HepG2 (cell line): Measurements from ENCODE around the gene THUMPD2. TPM values are rescaled to one million over a fixed set of nuclear protein-coding genes. Genes with fewer than 3 reads are reported as not detected.

Experiments used
- ATAC-seq: fragments of 200-7000 bp; cut with Tn5 transposase; 3 replicates; pipeline ENCODE4 v1.9.1; 2020; ENCODE audit warnings: mild to moderate bottlenecking, moderate library complexity
- BruUV-seq: library from RNA; stranded (reverse); fragments of 400-500 nt; replicated peaks from 2 replicates; lab custom pipeline; 2021; lab: Mats Ljungman, UMichigan
- CTCF ChIA-PET: fragments of 300-600 bp; formaldehyde crosslinking; extraction: SDS; loops from one replicate; lab custom pipeline; 2021; ENCODE audit warnings: low total read pairs, inconsistent platforms, low intra/inter-chr PET ratio; lab: Yijun Ruan, JAX
- POLR2A ChIA-PET: fragments of 350-600 bp; sonication (Branson Sonifier 250); formaldehyde crosslinking; loops from one replicate; lab custom pipeline; 2020; ENCODE audit warnings: antibody characterized with exemption, inconsistent platforms; lab: Yijun Ruan, JAX
- DNase-seq: peaks from one replicate; pipeline ENCODE4 v3.0.0-alpha.2; 2015; ENCODE audit warnings: low spot score
- FAIRE-seq: peaks from 3 replicates; lab custom pipeline; 2011; peaks lifted over from hg19 to GRCh38; lab: Jason Lieb, UNC
- H2AFZ ChIP-seq: one replicate; pipeline ENCODE4 v1.6.1; 2011; ENCODE audit warnings: low read length, inconsistent platforms
- H3K27ac ChIP-seq: fragments of 300-600 bp; 3 replicates; pipeline ENCODE4 v1.8.0; 2011; ENCODE audit warnings: mixed run types, mild to moderate bottlenecking, mixed read lengths, low read length, inconsistent platforms; ENCODE audit not compliant: insufficient read depth; ENCODE audit errors: extremely low read length
- H3K27me3 ChIP-seq, 2 experiments: fragments of 200-600 bp in 1 of 2; 2 replicates in 1 of 2; 3 replicates in 1 of 2; pipeline versions ENCODE4 v1.6.0 to v1.8.0; 2011; ENCODE audit warnings: low read length in 2 of 2, mild to moderate bottlenecking in 2 of 2, moderate library complexity in 2 of 2, inconsistent platforms in 1 of 2; ENCODE audit not compliant: insufficient read depth in 2 of 2, control insufficient read depth in 1 of 2
- H3K36me3 ChIP-seq, 2 experiments: fragments of 200-600 bp in 1 of 2; replicated peaks in 1 of 2; 2 replicates in 1 of 2; 3 replicates in 1 of 2; pipeline versions ENCODE4 v1.5.1 to v1.8.0; 2011; ENCODE audit warnings: low read length in 2 of 2, inconsistent platforms in 1 of 2; ENCODE audit not compliant: insufficient read depth in 2 of 2, control insufficient read depth in 1 of 2
- H3K4me1 ChIP-seq: 2 replicates; pipeline ENCODE4 v1.5.1; 2012; ENCODE audit warnings: low read length, inconsistent platforms; ENCODE audit not compliant: insufficient read depth
- H3K4me2 ChIP-seq: 2 replicates; pipeline ENCODE4 v1.6.0; 2011; ENCODE audit warnings: low read depth, low read length, inconsistent platforms
- H3K4me3 ChIP-seq, 3 experiments: fragments of 200-600 bp in 1 of 3; sonication (generic), shearing (Covaris generic) in 1 of 3; replicated peaks in 1 of 3; 2 replicates each; pipeline ENCODE4 v1.5.1; 2011 to 2016; ENCODE audit warnings: low read length in 3 of 3, inconsistent platforms in 2 of 3, low read depth in 2 of 3, mild to moderate bottlenecking in 2 of 3, control low read depth in 1 of 3, mixed read lengths in 1 of 3; ENCODE audit not compliant: insufficient read depth in 1 of 3
- H3K79me2 ChIP-seq: one replicate; pipeline ENCODE4 v1.6.1; 2011; ENCODE audit warnings: low read length, inconsistent platforms; ENCODE audit not compliant: insufficient read depth
- H3K9ac ChIP-seq: 2 replicates; pipeline ENCODE4 v1.6.0; 2011; ENCODE audit warnings: mild to moderate bottlenecking, low read depth, low read length, inconsistent platforms; ENCODE audit not compliant: insufficient read depth
- H3K9me3 ChIP-seq: 2 replicates; pipeline ENCODE4 v1.5.1; 2012; ENCODE audit warnings: mild to moderate bottlenecking, low read length
- H4K20me1 ChIP-seq: 2 replicates; pipeline ENCODE4 v1.6.0; 2011; ENCODE audit warnings: inconsistent platforms, mild to moderate bottlenecking, low read length, moderate library complexity; ENCODE audit not compliant: insufficient read depth
- ARID5B ChIP-seq: IDR thresholded peaks from 2 replicates; pipeline ENCODE4 v1.4.0; 2020; ENCODE audit warnings: mild to moderate bottlenecking, missing genetic modification reagents
- CENPT ChIP-seq: sonication (generic); formaldehyde crosslinking; IDR thresholded peaks from 2 replicates; pipeline ENCODE4 v1.8.0; 2022; ENCODE audit warnings: low read depth, mild to moderate bottlenecking, moderate library complexity, missing genetic modification reagents
- CSRNP2 ChIP-seq: sonication (generic); formaldehyde crosslinking; conservative IDR thresholded peaks from 2 replicates; pipeline ENCODE4 v1.8.0; 2022; ENCODE audit warnings: low read depth, missing genetic modification reagents
- DPF2 ChIP-seq: sonication (generic); formaldehyde crosslinking; IDR thresholded peaks from 2 replicates; pipeline ENCODE4 v1.4.0; 2020; ENCODE audit warnings: mild to moderate bottlenecking, low read depth, missing genetic modification reagents, borderline replicate concordance
- KDM3A ChIP-seq: IDR thresholded peaks from 2 replicates; pipeline ENCODE4 v1.6.1; 2018; ENCODE audit warnings: low read depth, missing compliant biosample characterization
- NR0B2 ChIP-seq: sonication (generic); formaldehyde crosslinking; IDR thresholded peaks from 2 replicates; pipeline ENCODE4 v1.4.0; 2020; ENCODE audit warnings: mild to moderate bottlenecking, missing genetic modification reagents
- SALL1 ChIP-seq: sonication (generic); formaldehyde crosslinking; IDR thresholded peaks from 2 replicates; pipeline ENCODE4 v1.8.0; 2022; ENCODE audit warnings: mild to moderate bottlenecking, missing genetic modification reagents
- TEAD3 ChIP-seq: optimal IDR thresholded peaks from 2 replicates; pipeline ENCODE3; 2016; ENCODE audit warnings: borderline replicate concordance
- ZBTB38 ChIP-seq: sonication (generic); formaldehyde crosslinking; IDR thresholded peaks from 2 replicates; pipeline ENCODE4 v1.5.1; 2020; ENCODE audit warnings: mild to moderate bottlenecking, missing genetic modification reagents
- ZNF18 ChIP-seq: sonication (generic); formaldehyde crosslinking; IDR thresholded peaks from 2 replicates; pipeline ENCODE4 v1.8.0; 2022; ENCODE audit warnings: mild to moderate bottlenecking, missing genetic modification reagents; ENCODE audit not compliant: insufficient replicate concordance
- ZNF292 ChIP-seq: sonication (generic); formaldehyde crosslinking; IDR thresholded peaks from 2 replicates; pipeline ENCODE4 v1.8.1; 2022; ENCODE audit warnings: mild to moderate bottlenecking, low read depth, missing genetic modification reagents, borderline replicate concordance
- ZNF44 ChIP-seq: sonication (generic); formaldehyde crosslinking; IDR thresholded peaks from 2 replicates; pipeline ENCODE4 v1.5.1; 2020; ENCODE audit warnings: mild to moderate bottlenecking, missing genetic modification reagents
- ZNF513 ChIP-seq: sonication (generic); formaldehyde crosslinking; conservative IDR thresholded peaks from 2 replicates; pipeline ENCODE4 v1.5.0; 2020; ENCODE audit warnings: missing genetic modification reagents
- ZNF619 ChIP-seq: sonication (generic); formaldehyde crosslinking; IDR thresholded peaks from 2 replicates; pipeline ENCODE4 v1.4.0; 2020; ENCODE audit warnings: mild to moderate bottlenecking, missing genetic modification reagents
- ZNF761 ChIP-seq: sonication (generic); formaldehyde crosslinking; conservative IDR thresholded peaks from 2 replicates; pipeline ENCODE4 v1.4.0; 2020; ENCODE audit warnings: mild to moderate bottlenecking, missing genetic modification reagents
- whole genome bisulfite sequencing: methylation state at CpG from one replicate; pipeline ENCODE4 v1.1.6; 2017; ENCODE audit warnings: low lambda C conversion rate; 5-methylcytosine and 5-hydroxymethylcytosine counted together
- in situ Hi-C: cut with HindIII; loops from 2 replicates; pipeline ENCODE4 v1.10.0; 2017; ENCODE audit warnings: low pct_unique_long_range_greater_than_20kb; ENCODE audit not compliant: extremely low pct_ligation_motif_present
- intact Hi-C: fragments of 100-400 bp; cut with micrococcal nuclease; formaldehyde crosslinking; loops from one replicate; pipeline ENCODE4 v1.10.0; 2022; ENCODE audit not compliant: unreplicated experiment
- polyA plus RNA-seq, 8 experiments: library from polyadenylated mRNA; depleted of rRNA in 3 of 8; stranded (reverse) in 7 of 8; unstranded in 1 of 8; fragments of >200 nt; fragmentation: Illumina TruSeq in 4 of 8; extraction: Trizol in 4 of 8; gene quantifications; 2 replicates each; pipeline versions ENCODE4 v1.2.1 to v1.2.3, GENCODE V29; 2011 to 2016; ENCODE audit warnings: low read depth in 4 of 8, missing spikeins in 1 of 8, mixed read lengths in 1 of 8; ENCODE audit not compliant: insufficient read depth in 1 of 8
- total RNA-seq, 5 experiments: library from RNA; depleted of rRNA; stranded (reverse); fragments of >200 nt; fragmentation: Illumina TruSeq; extraction: Trizol; gene quantifications; 2 replicates each; pipeline ENCODE4 v1.2.3, GENCODE V29; 2016; ENCODE audit warnings: low read depth in 1 of 5

Gene THUMPD2
- total and polyA plus RNA-seq, 2 of the 13 experiments (the other 11 are each of a cell fraction or from before 2014, with no cell fraction given), result 11.8 to 15.6 TPM

GRCh38 chr2:39717067-39717466 lies 62.0 kb downstream of the THUMPD2 start:
- no peaks in the 10 kb centered on the region for H3K9me3 ChIP-seq
- no peaks in the 10 kb centered on the region for H4K20me1 ChIP-seq
- peak; percentile 48 for DNase-seq
- H3K27ac ChIP-seq, result no peak overlapping the region
- ATAC-seq, result peak; percentile 97
- H3K4me1 ChIP-seq, result peaks cover 29% of the 10 kb centered on the region
- H3K9ac ChIP-seq, result no peak overlapping the region
- in situ Hi-C loops, result loop anchor here (5.0 kb wide), 1 partner anchor 205 kb away; no protein-coding TSS in a partner anchor
- ChIA-PET POLR2A (no interaction called here), CTCF (no interaction called here)
- no peak overlapping the region for H3K4me3 ChIP-seq
- H3K36me3 ChIP-seq, result no peaks in the 10 kb centered on the region
- H3K27me3 ChIP-seq, result peaks cover 2 to 44% of the 10 kb centered on the region in 2 experiments; a peak in 4 of 5 replicates
- no peak for FAIRE-seq
- BruUV-seq, result no TSS peak
- 46% methylated on average over 12 of the region's 12 CpGs for WGBS
- no peaks in the 10 kb centered on the region for H3K79me2 ChIP-seq
- H2AFZ ChIP-seq, result no peak overlapping the region
- H3K4me2 ChIP-seq, result 0 out of 2 replicates have a peak overlapping the region, but pooled peaks have one; percentile 19
- intact Hi-C loops, result no loop called here
- TF ChIP-seq NR0B2 (CRISPR knock-in tag) (no peak), ZNF513 (CRISPR knock-in tag) (no peak), TEAD3 (CRISPR knock-in tag) (peak; percentile 77), ARID5B (0 out of 2 replicates have a peak, but pooled peaks have one; percentile 24), KDM3A (CRISPR knock-in tag) (no peak), ZNF44 (no peak), CSRNP2 (CRISPR knock-in tag) (no peak), CENPT (CRISPR knock-in tag) (no peak), ZNF619 (no peak), ZNF18 (no peak), SALL1 (CRISPR knock-in tag) (peak; percentile 36; the same call in 1 of the 2 replicates), ZNF761 (no peak), ZBTB38 (CRISPR knock-in tag) (peak; percentile 81; the same call in 1 of the 2 replicates), DPF2 (CRISPR knock-in tag) (no peak), ZNF292 (peak; percentile 42; the same call in 1 of the 2 replicates)
